IMR-90 (cell line): ENCODE data around the gene PTPN5. TPM values are rescaled to one million over a fixed set of nuclear protein-coding genes. Genes with fewer than 3 reads are reported as not detected.

Source experiments
- ATAC-seq: fragments of 200-7000 bp; cut with Tn5 transposase; 2 replicates; pipeline ENCODE4 v1.9.1; 2020; ENCODE audit warnings: low read depth, mild to moderate bottlenecking, moderate library complexity
- BruUV-seq: library from RNA; stranded (reverse); fragments of 400-500 nt; replicated peaks from 2 replicates; lab custom pipeline; 2021; lab: Mats Ljungman, UMichigan
- CTCF ChIA-PET: fragments of 300-600 bp; formaldehyde crosslinking; extraction: SDS; loops from one replicate; lab custom pipeline; 2021; ENCODE audit warnings: antibody characterized with exemption; lab: Yijun Ruan, JAX
- POLR2A ChIA-PET: fragments of 300-600 bp; sonication (Branson Sonifier 250); formaldehyde crosslinking; loops from one replicate; lab custom pipeline; 2022; ENCODE audit warnings: antibody characterized with exemption; ENCODE audit not compliant: unreplicated experiment; lab: Charles Lee
- DNase-seq: peaks from one replicate; pipeline ENCODE4 v3.0.0; 2013
- H2AFZ ChIP-seq: replicated peaks from 2 replicates; pipeline ENCODE3; 2013; ENCODE audit warnings: low read length, mild to moderate bottlenecking; ENCODE audit not compliant: poor library complexity
- H2AK5ac ChIP-seq: 2 replicates; pipeline ENCODE4 v1.6.1; 2013; ENCODE audit warnings: low read depth, low read length, inconsistent platforms
- H2AK9ac ChIP-seq: replicated peaks from 2 replicates; pipeline ENCODE3; 2013; ENCODE audit warnings: mild to moderate bottlenecking, low read depth, low read length, moderate library complexity; ENCODE audit not compliant: poor library complexity
- H2BK120ac ChIP-seq: 2 replicates; pipeline ENCODE4 v1.6.1; 2013; ENCODE audit warnings: low read depth, low read length, inconsistent platforms
- H2BK15ac ChIP-seq: 3 replicates; pipeline ENCODE4 v1.6.1; 2013; ENCODE audit warnings: low read depth, low read length, inconsistent platforms
- H2BK20ac ChIP-seq: 2 replicates; pipeline ENCODE4 v1.6.1; 2013; ENCODE audit warnings: low read depth, mild to moderate bottlenecking, inconsistent platforms, low read length, moderate library complexity
- H2BK5ac ChIP-seq: 2 replicates; pipeline ENCODE4 v1.6.1; 2013; ENCODE audit warnings: mild to moderate bottlenecking, low read depth, low read length, inconsistent platforms; ENCODE audit not compliant: poor library complexity, severe bottlenecking
- H3K14ac ChIP-seq: replicated peaks from 2 replicates; pipeline ENCODE4 v1.6.1; 2013; ENCODE audit warnings: low read depth, low read length, inconsistent platforms
- H3K18ac ChIP-seq: 2 replicates; pipeline ENCODE4 v1.6.1; 2013; ENCODE audit warnings: low read depth, low read length, control low read depth
- H3K23ac ChIP-seq: 2 replicates; pipeline ENCODE4 v1.6.1; 2013; ENCODE audit warnings: low read depth, low read length, inconsistent platforms
- H3K27ac ChIP-seq: 2 replicates; pipeline ENCODE4 v1.5.1; 2013; ENCODE audit warnings: mild to moderate bottlenecking, control low read depth, low read length; ENCODE audit not compliant: insufficient read depth
- H3K27me3 ChIP-seq: 2 replicates; pipeline ENCODE4 v1.6.1; 2013; ENCODE audit warnings: low read length; ENCODE audit not compliant: control insufficient read depth, insufficient read depth
- H3K36me3 ChIP-seq: 2 replicates; pipeline ENCODE4 v1.6.1; 2013; ENCODE audit warnings: low read length, mixed read lengths; ENCODE audit not compliant: control insufficient read depth, insufficient read depth
- H3K4ac ChIP-seq: 2 replicates; pipeline ENCODE4 v1.6.1; 2013; ENCODE audit warnings: low read depth, low read length, inconsistent platforms
- H3K4me1 ChIP-seq: 2 replicates; pipeline ENCODE4 v1.6.1; 2013; ENCODE audit warnings: low read length, mixed read lengths; ENCODE audit not compliant: control insufficient read depth, insufficient read depth
- H3K4me2 ChIP-seq: 2 replicates; pipeline ENCODE4 v1.6.1; 2013; ENCODE audit warnings: low read depth, mild to moderate bottlenecking, control low read depth, low read length, moderate library complexity
- H3K4me3 ChIP-seq: 2 replicates; pipeline ENCODE4 v1.5.1; 2013; ENCODE audit warnings: low read depth, mild to moderate bottlenecking, control low read depth, low read length, moderate library complexity; ENCODE audit not compliant: insufficient read depth
- H3K56ac ChIP-seq: 2 replicates; pipeline ENCODE4 v1.6.1; 2013; ENCODE audit warnings: low read length, inconsistent platforms; ENCODE audit not compliant: insufficient read depth; ENCODE audit errors: extremely low read depth
- H3K79me1 ChIP-seq, 2 experiments: 2 replicates each; pipeline ENCODE4 v1.6.1; 2013; ENCODE audit warnings: low read length in 2 of 2, inconsistent platforms in 1 of 2, low read depth in 1 of 2
- H3K9ac ChIP-seq: 2 replicates; pipeline ENCODE4 v1.6.1; 2013; ENCODE audit warnings: low read depth, low read length, control low read depth
- H3K9me1 ChIP-seq: 2 replicates; pipeline ENCODE4 v1.6.1; 2013; ENCODE audit warnings: low read length, inconsistent platforms; ENCODE audit not compliant: insufficient read depth
- H3K9me3 ChIP-seq: 2 replicates; pipeline ENCODE4 v1.6.1; 2013; ENCODE audit warnings: low read length; ENCODE audit not compliant: control insufficient read depth, insufficient read depth
- H4K20me1 ChIP-seq: 2 replicates; pipeline ENCODE4 v1.6.1; 2013; ENCODE audit warnings: low read length, inconsistent platforms; ENCODE audit not compliant: insufficient read depth
- H4K5ac ChIP-seq: 2 replicates; pipeline ENCODE4 v1.6.1; 2013; ENCODE audit warnings: mild to moderate bottlenecking, low read depth, low read length, control low read depth
- H4K8ac ChIP-seq, 2 experiments: 2 replicates each; pipeline ENCODE4 v1.6.1; 2013; ENCODE audit warnings: low read depth in 2 of 2, low read length in 2 of 2, control low read depth in 1 of 2, inconsistent platforms in 1 of 2
- H4K91ac ChIP-seq: 2 replicates; pipeline ENCODE4 v1.6.1; 2013; ENCODE audit warnings: low read depth, low read length, inconsistent platforms; ENCODE audit not compliant: insufficient read depth
- CEBPB ChIP-seq: IDR thresholded peaks from 2 replicates; pipeline ENCODE4 v1.6.1; 2012; ENCODE audit warnings: low read depth, low read length, improper control_type of control experiment
- CHD1 ChIP-seq: IDR thresholded peaks from 2 replicates; pipeline ENCODE4 v1.6.1; 2012; ENCODE audit warnings: low read depth, low read length, improper control_type of control experiment
- FOS ChIP-seq: fragments of 150-350 bp; IDR thresholded peaks from 2 replicates; pipeline ENCODE4 v1.6.1; 2016; ENCODE audit warnings: low read depth, low read length
- MAZ ChIP-seq: IDR thresholded peaks from 2 replicates; pipeline ENCODE4 v1.6.1; 2012; ENCODE audit warnings: low read depth, mild to moderate bottlenecking, low read length, improper control_type of control experiment, moderate library complexity, borderline replicate concordance
- MXI1 ChIP-seq: IDR thresholded peaks from 2 replicates; pipeline ENCODE4 v1.6.1; 2012; ENCODE audit warnings: low read depth, mild to moderate bottlenecking, low read length, moderate library complexity, borderline replicate concordance
- RAD21 ChIP-seq: IDR thresholded peaks from 2 replicates; pipeline ENCODE4 v1.6.1; 2012; ENCODE audit warnings: low read length, improper control_type of control experiment
- RCOR1 ChIP-seq: IDR thresholded peaks from 2 replicates; pipeline ENCODE4 v1.6.1; 2012; ENCODE audit warnings: mild to moderate bottlenecking, low read length, improper control_type of control experiment; ENCODE audit not compliant: insufficient replicate concordance
- WGBS, 2 experiments: methylation state at CpG; one replicate each; pipeline versions ENCODE4 v1.1.5 to v1.1.7; 2013; ENCODE audit warnings: missing lambda C conversion rate in 2 of 2; ENCODE audit not compliant: insufficient read length in 1 of 2; ENCODE audit errors: extremely low coverage in 2 of 2; 5-methylcytosine and 5-hydroxymethylcytosine counted together
- dilution Hi-C: fragments of 300-500 bp; cut with HindIII; formaldehyde crosslinking; loops from one replicate; pipeline ENCODE4 v1.14.3; 2018; ENCODE audit warnings: low sequenced_read_pairs; ENCODE audit not compliant: unreplicated experiment
- in situ Hi-C: fragments of 300-500 bp; cut with MboI; formaldehyde crosslinking; loops from 3 replicates; pipeline ENCODE4 v1.14.3; 2019; ENCODE audit warnings: low sequenced_read_pairs, inconsistent platforms, mixed read lengths
- intact Hi-C: fragments of 100-400 bp; cut with micrococcal nuclease; formaldehyde crosslinking; loops from 2 replicates; pipeline ENCODE4 v1.10.0; 2022
- polyA plus RNA-seq, 3 experiments: library from polyadenylated mRNA; depleted of rRNA; stranded (reverse); fragments of >200 nt; gene quantifications; 2 replicates each; pipeline ENCODE4 v1.2.3, GENCODE V29; 2012; ENCODE audit warnings: low replicate concordance in 1 of 3
- total RNA-seq: library from RNA; depleted of rRNA; stranded (reverse); fragments of >200 nt; gene quantifications from 2 replicates; pipeline ENCODE4 v1.2.3, GENCODE V29; 2012
- TF ChIP-seq, protein P1 (sequence below): fragments of 150-350 bp; IDR thresholded peaks from 2 replicates; pipeline ENCODE4 v1.6.1; 2017; ENCODE audit warnings: mild to moderate bottlenecking, antibody characterized with exemption, low read length, low read depth

The PTPN5 gene
- total and polyA plus RNA-seq, 2 of the 4 experiments (the other 2 are of a cell fraction), result not detected

DNA sequence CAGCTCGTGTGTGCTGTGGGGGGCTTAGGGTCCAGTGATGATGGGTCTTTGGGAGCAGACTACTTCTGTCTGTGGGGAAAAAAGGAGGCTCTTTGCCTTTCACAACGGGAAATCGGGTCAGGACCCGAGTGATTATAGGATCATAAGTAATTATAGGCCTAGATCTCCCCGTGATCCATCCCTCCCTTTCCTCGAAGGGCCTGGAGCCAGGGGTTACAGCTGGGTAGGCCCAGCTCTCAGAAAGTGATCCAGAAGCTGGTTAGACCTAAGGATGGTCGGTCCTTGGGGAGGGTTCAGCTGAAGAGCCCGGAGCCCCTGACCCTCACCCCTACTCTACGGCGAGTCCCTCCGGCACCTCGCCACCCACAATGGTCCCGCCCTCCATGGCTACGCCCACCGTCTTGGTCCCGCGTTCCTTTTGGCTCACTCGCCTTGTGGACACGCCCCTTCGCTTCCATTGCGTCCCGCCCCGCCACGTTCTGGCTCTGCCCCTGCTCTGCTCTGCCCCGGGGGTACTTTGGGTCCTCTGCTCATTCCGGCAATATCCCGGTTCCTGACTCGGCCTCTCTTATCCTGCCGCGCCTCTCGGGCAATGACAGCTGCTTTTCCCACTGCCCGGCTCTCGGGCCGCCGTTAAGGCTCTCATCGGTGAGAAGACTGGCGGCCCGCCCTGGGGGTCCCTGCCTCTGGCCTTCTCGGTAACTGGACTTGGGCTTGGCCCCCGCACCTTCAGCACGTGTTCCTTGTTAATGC is 70.6 kb downstream of the PTPN5 start:
- Histone ChIP-seq H4K8ac (peak overlapping the region in 1 of 2 experiments; percentile 8; a peak in 1 of 4 replicates), H3K36me3 (no peaks in the 10 kb centered on the region), H4K5ac (no peak overlapping the region), H3K4me3 (peak overlapping the region; percentile 47), H2BK15ac (no peak overlapping the region), H2BK120ac (no peak overlapping the region), H2AK5ac (no peak overlapping the region), H3K4me1 (no peaks in the 10 kb centered on the region), H3K27ac (no peak overlapping the region), H4K91ac (no peak overlapping the region), H4K20me1 (no peaks in the 10 kb centered on the region), H2BK5ac (no peak overlapping the region), H3K56ac (no peak overlapping the region), H3K79me1 (no peaks in the 10 kb centered on the region), H3K9me3 (no peaks in the 10 kb centered on the region), H3K27me3 (peaks cover 17% of the 10 kb centered on the region), H3K9ac (peak overlapping the region; percentile 53), H2AFZ (peak overlapping the region; percentile 90), H3K23ac (no peak overlapping the region), H2BK20ac (no peak overlapping the region), H3K4ac (0 out of 2 replicates have a peak overlapping the region, but pooled peaks have one; percentile 36), H3K18ac (no peak overlapping the region), H3K14ac (no peak overlapping the region; the same call in 1 of the 2 replicates), H3K9me1 (no peaks in the 10 kb centered on the region), H3K4me2 (peak overlapping the region; percentile 84), H2AK9ac (peak overlapping the region; percentile 84)
- WGBS, 2 experiments, result 4% methylated on average over 20 of the region's 41 CpGs; no CpG with 5 or more reads in 1 of the 2 experiments
- in situ Hi-C loops, result no loop called here
- TF ChIP-seq CHD1 (no peak), FOS (no peak), RAD21 (no peak), MXI1 (peak; percentile 26; the same call in 1 of the 2 replicates), MAZ (no peak), RCOR1 (no peak), CEBPB (no peak)
- TF ChIP-seq, protein P1, sequence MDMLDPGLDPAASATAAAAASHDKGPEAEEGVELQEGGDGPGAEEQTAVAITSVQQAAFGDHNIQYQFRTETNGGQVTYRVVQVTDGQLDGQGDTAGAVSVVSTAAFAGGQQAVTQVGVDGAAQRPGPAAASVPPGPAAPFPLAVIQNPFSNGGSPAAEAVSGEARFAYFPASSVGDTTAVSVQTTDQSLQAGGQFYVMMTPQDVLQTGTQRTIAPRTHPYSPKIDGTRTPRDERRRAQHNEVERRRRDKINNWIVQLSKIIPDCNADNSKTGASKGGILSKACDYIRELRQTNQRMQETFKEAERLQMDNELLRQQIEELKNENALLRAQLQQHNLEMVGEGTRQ, result no peak
- intact Hi-C loops, result no loop called here
- dilution Hi-C loops, result no loop called here
- ATAC-seq (peak; percentile 93), DNase-seq (peak; percentile 43)
- BruUV-seq, result no TSS peak
- POLR2A ChIA-PET, result no interaction called here
- CTCF ChIA-PET, result interaction anchor here (0.7 to 1.4 kb wide), 4 partner anchors 8 to 29 kb away, joined by 3 to 5 read pairs (median 4); no protein-coding TSS in a partner anchor
